ENCODE measurements around the gene CACNB2.

GRCh38 chr10:18313140-18313530, 172.9 kb downstream of the CACNB2 start:
- no peak for TF ChIP-seq CTCF (IDR thresholded peaks at IDR 0.05; ENCODE audit: poor library complexity)
- TF ChIP-seq EZH2phosphoT487 (IDR thresholded peaks at IDR 0.05; ENCODE audit: low read depth, severe bottlenecking, unreplicated experiment), result no peak

Measured in hepatocyte (in vitro differentiated cells).